ENCODE results near the gene DYNC2H1.
"Not testable (repeated sequence)": the region's sequence is repeated elsewhere in the genome, so short reads cannot be mapped to it uniquely, and the experiment has no call there.

Gene DYNC2H1

DNA sequence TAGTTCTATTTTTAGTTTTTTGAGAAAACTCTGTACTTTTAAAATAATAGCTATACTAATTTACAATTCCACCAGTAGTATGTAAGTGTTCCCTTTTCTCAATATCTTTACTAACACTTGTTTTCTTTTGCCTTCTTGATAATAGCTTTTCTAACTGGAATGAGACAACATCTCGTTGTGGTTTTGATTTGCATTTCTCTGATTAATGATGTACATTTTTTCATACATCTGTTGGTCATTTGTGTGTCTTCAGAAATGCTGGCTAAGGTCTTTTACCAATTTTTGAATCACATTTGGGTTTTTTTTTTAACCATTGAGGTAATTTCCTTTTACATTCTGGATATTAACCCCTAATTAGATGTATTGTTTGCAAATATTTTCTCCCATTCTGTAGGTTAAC, 258.9 kb downstream of the DYNC2H1 start:
- no peak overlapping the region for H3K4me3 ChIP-seq (ENCODE audit: control insufficient read depth, low read depth, low read length)
- DNase-seq (ENCODE audit: low read depth): peak; percentile 32
- TF ChIP-seq, protein P1, sequence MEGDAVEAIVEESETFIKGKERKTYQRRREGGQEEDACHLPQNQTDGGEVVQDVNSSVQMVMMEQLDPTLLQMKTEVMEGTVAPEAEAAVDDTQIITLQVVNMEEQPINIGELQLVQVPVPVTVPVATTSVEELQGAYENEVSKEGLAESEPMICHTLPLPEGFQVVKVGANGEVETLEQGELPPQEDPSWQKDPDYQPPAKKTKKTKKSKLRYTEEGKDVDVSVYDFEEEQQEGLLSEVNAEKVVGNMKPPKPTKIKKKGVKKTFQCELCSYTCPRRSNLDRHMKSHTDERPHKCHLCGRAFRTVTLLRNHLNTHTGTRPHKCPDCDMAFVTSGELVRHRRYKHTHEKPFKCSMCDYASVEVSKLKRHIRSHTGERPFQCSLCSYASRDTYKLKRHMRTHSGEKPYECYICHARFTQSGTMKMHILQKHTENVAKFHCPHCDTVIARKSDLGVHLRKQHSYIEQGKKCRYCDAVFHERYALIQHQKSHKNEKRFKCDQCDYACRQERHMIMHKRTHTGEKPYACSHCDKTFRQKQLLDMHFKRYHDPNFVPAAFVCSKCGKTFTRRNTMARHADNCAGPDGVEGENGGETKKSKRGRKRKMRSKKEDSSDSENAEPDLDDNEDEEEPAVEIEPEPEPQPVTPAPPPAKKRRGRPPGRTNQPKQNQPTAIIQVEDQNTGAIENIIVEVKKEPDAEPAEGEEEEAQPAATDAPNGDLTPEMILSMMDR (conservative IDR thresholded peaks at IDR 0.05; ENCODE audit: control insufficient read depth, insufficient read depth, low read depth, low read length): no peak

DNA sequence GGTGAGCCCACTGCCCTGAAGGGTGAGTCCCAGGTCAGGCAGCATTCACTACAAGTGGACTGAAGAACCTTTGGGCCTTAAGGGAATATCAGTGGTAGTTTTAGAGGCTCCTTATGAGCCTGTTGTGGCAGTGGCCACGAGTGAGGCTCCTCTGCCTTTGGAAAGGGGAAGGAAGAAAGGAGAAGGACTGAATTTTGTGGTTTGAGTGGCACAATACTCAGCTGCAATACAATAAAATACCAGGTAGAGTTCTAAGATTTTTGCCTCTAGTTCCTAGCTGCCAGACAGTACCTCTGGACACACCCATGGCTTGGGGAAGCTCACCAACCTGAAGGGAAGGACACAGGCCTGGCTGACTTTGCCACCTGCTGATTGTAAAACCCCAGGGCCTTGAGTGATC, 260.9 kb downstream of the DYNC2H1 start:
- TF ChIP-seq, protein P1 (conservative IDR thresholded peaks at IDR 0.05; ENCODE audit: control insufficient read depth, insufficient read depth, low read depth, low read length): no peak
- DNase-seq (ENCODE audit: low read depth): no peak
- no peak overlapping the region for H3K4me3 ChIP-seq (ENCODE audit: control insufficient read depth, low read depth, low read length)

DNA sequence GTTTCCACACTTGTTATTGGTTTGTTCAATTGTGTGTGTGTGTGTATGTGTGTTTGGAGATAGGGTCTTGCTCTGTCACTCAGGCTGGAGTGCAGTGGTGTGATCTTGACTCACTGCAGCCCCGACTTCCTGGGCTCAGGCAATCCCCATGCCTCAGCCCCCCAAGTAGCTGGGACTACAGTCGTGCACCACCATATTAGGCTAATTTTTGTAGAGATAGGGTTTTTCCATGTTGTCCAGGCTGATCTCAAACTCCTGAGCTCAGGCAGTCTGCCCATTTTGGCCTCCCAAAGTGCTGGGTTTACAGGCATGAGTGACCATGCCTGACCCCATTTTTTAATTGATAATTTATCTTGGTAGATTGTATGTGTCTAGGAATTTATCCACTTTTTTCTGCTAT, 263.7 kb downstream of the DYNC2H1 start:
- TF ChIP-seq, protein P1 (conservative IDR thresholded peaks at IDR 0.05; ENCODE audit: control insufficient read depth, insufficient read depth, low read depth, low read length): no peak
- DNase-seq (ENCODE audit: low read depth): no peak
- no peak overlapping the region for H3K4me3 ChIP-seq (ENCODE audit: control insufficient read depth, low read depth, low read length)

DNA sequence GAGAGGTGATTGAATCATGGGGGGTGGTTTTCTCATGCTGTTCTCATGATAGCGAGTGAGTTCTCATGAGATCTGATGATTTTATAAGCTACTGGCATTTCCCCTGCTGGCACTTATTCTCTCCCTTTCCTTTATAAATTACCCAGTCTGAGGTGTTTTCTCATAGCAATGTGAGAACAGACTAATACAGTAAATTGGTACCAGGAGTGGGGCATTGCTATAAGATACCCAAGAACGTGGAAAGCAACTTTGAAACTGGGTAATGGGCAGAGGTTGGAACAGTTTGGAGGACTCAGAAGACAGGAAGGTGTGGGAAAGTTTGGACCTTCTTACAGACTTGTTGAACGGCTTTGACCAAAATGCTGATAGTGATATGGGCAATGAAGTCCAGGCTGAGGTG, 265.0 kb downstream of the DYNC2H1 start:
- not testable (repeated sequence) for DNase-seq (ENCODE audit: low read depth); H3K4me3 ChIP-seq (ENCODE audit: control insufficient read depth, low read depth, low read length)

DNA sequence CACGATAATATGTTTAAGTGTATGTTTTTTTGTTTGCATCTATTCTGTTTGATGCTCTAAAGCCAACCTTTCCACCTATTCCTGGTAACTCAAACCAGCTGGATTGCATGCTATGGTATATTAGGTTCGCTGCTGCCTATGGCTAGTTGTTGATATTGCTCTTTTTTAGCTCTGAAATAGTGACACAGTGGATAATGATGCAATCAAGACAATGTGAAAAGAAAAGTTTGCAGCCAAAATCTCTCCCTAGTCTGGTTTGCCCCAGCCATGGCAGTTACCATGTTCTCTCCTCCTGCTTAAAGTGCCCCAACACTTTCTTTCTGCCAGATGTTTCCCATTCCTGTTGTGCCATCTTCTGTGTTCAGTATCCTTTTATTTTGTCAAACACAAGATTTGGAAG, 269.7 kb downstream of the DYNC2H1 start:
- DNase-seq (ENCODE audit: low read depth): no peak
- H3K4me3 ChIP-seq (ENCODE audit: control insufficient read depth, low read depth, low read length): no peak overlapping the region
- TF ChIP-seq, protein P1 (conservative IDR thresholded peaks at IDR 0.05; ENCODE audit: control insufficient read depth, insufficient read depth, low read depth, low read length): no peak

DNA sequence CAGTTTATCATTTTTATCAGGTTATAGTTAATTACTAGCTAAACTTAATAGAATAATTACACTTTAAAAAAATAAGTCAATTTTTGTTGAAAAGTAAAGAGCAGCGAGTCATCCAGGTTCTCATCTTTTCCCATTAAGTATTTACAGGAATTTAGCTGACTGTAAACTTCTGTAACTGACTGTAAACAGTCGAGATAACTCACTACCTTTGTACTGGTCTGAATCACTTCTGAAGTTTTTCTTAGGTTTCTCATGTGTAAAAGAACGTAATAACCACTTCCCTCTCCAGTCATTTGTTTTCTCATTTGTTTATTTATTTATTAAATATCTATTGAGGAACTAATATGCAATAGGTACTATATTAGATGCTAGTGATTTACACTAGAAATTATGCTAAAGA, 270.8 kb downstream of the DYNC2H1 start:
- TF ChIP-seq, protein P1 (conservative IDR thresholded peaks at IDR 0.05; ENCODE audit: control insufficient read depth, insufficient read depth, low read depth, low read length): no peak
- DNase-seq (ENCODE audit: low read depth): no peak
- no peak overlapping the region for H3K4me3 ChIP-seq (ENCODE audit: control insufficient read depth, low read depth, low read length)

DNA sequence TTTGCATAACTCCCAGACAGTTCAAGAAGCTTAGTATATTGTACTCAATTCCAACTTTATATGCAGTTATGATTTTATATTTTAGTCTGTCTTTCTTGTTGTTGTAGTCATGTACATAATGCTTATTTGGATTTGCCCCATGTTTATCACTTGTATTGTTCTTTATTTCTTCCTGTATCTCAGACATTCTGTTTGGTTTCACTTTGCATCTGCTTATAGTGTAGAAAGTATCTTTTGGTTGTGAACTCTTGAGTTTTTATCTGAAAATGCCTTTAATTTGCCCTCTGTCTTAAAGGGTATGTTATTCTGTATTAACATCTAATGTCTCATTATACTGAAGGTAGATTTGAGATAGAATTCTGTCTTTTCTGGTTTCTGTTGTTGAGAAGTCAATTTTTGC, 275.4 kb downstream of the DYNC2H1 start:
- DNase-seq (ENCODE audit: low read depth): no peak
- H3K4me3 ChIP-seq (ENCODE audit: control insufficient read depth, low read depth, low read length): no peak overlapping the region
- TF ChIP-seq, protein P1 (conservative IDR thresholded peaks at IDR 0.05; ENCODE audit: control insufficient read depth, insufficient read depth, low read depth, low read length): no peak
